Measurements from ENCODE around the gene ZIC5. TPM values are rescaled to one million over a fixed set of nuclear protein-coding genes. Genes with fewer than 3 reads are reported as not detected.

The ZIC5 gene
- total RNA-seq, 4 donors from 2014 or later, result not detected

DNA sequence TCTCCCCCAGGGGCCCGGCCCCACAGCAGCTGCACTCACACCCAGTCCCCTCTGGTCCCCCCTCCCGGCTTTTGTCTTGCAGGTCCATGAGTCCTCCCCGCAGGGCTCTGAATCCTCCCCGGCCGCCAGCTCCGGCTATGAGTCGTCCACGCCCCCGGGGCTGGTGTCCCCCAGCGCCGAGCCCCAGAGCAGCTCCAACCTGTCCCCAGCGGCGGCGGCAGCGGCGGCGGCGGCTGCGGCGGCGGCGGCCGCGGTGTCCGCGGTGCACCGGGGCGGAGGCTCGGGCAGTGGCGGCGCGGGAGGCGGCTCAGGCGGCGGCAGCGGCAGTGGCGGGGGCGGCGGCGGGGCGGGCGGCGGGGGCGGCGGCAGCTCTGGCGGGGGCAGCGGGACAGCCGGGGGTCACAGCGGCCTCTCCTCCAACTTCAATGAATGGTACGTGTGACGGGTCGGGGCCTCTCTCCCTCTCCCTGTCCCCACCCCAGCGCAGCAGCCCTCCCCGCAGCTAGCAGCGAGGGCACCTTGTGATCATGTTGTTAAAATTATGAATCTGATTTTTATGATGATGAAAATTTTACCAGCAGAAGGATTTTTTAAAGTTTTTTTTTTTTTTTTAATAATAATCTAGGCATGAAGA is 13.8 kb upstream of the ZIC5 start:
- in situ Hi-C loops (cut with MboI; ENCODE audit: low pct_ligation_motif_present in 1 of 4, low pct_unique_long_range_greater_than_20kb in 1 of 4, low sequenced_read_pairs in 3 of 4), result no loop called here
- H3K9me3 ChIP-seq, result no peaks in the 10 kb centered on the region
- H3K4me3 ChIP-seq, result no peak overlapping the region
- no peak overlapping the region for H3K27ac ChIP-seq
- no peak for DNase-seq
- intact Hi-C loops (cut with DNase I; ENCODE audit: low total_unique reads), result no loop called here
- 12% methylated on average over 24 of the region's 55 CpGs; no CpG with 5 or more reads in 1 of the 2 donors for WGBS, 2 donors (ENCODE audit: low coverage in 1 of 2)
- no peaks in the 10 kb centered on the region for H3K36me3 ChIP-seq
- TF ChIP-seq POLR2AphosphoS5 (IDR thresholded peaks at IDR 0.05), result no peak
- TF ChIP-seq EP300 (IDR thresholded peaks at IDR 0.05; ENCODE audit: low read depth), result no peak
- TF ChIP-seq, protein P1, sequence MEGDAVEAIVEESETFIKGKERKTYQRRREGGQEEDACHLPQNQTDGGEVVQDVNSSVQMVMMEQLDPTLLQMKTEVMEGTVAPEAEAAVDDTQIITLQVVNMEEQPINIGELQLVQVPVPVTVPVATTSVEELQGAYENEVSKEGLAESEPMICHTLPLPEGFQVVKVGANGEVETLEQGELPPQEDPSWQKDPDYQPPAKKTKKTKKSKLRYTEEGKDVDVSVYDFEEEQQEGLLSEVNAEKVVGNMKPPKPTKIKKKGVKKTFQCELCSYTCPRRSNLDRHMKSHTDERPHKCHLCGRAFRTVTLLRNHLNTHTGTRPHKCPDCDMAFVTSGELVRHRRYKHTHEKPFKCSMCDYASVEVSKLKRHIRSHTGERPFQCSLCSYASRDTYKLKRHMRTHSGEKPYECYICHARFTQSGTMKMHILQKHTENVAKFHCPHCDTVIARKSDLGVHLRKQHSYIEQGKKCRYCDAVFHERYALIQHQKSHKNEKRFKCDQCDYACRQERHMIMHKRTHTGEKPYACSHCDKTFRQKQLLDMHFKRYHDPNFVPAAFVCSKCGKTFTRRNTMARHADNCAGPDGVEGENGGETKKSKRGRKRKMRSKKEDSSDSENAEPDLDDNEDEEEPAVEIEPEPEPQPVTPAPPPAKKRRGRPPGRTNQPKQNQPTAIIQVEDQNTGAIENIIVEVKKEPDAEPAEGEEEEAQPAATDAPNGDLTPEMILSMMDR (IDR thresholded peaks at IDR 0.05), result no peak
- no peak for TF ChIP-seq POLR2A (IDR thresholded peaks at IDR 0.05)
- H3K27me3 ChIP-seq, result peaks cover 99% of the 10 kb centered on the region
- H3K4me1 ChIP-seq, result peaks cover 3 to 54% (median 27%) of the 10 kb centered on the region in 4 donors

DNA sequence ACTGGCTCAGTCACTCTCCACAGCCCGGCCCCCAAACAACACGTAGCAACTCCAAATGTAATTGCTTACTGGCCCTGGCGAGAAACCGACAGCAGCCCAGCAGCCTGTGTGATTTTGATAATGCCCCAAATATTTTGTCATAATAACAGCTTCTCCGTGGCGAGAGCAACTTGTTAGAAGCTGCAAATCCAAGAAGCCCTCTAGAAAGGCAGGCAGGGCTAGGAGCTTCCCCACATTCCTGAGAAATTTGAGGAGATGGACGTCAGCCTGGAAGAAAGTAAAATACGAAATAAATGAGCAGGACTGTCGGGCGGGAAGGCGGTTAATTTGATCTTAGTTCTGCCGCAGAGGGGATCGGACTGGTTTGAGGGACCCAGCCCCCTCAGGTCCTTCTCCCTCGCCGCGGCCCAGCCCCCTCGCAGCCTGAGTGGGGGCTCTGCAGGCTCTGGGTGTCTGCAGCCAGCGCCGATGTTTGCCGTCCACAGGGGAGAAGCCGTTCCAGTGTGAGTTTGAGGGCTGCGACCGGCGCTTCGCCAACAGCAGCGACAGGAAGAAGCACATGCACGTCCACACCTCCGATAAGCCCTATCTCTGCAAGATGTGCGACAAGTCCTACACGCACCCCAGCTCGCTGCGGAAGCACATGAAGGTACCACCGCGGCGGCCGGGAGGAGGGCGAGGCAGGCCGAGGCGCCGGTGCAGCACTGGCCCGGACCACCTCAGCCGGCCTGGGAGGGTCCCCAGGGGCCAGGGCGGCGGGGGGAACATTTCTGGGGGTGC is 13.1 kb upstream of the ZIC5 start:
- peaks cover 6 to 54% (median 34%) of the 10 kb centered on the region in 4 donors for H3K4me1 ChIP-seq
- in situ Hi-C loops (cut with MboI; ENCODE audit: low pct_ligation_motif_present in 1 of 4, low pct_unique_long_range_greater_than_20kb in 1 of 4, low sequenced_read_pairs in 3 of 4) (no loop called here), intact Hi-C loops (cut with DNase I; ENCODE audit: low total_unique reads) (no loop called here)
- WGBS, 2 donors (ENCODE audit: low coverage in 1 of 2), result 8 to 15% methylated on average over 6 to 34 of the region's 44 CpGs
- no peaks in the 10 kb centered on the region for H3K36me3 ChIP-seq
- H3K9me3 ChIP-seq, result no peaks in the 10 kb centered on the region
- DNase-seq, result no peak
- H3K27me3 ChIP-seq, result peaks cover 99% of the 10 kb centered on the region
- TF ChIP-seq POLR2A (IDR thresholded peaks at IDR 0.05) (no peak), POLR2AphosphoS5 (IDR thresholded peaks at IDR 0.05) (no peak), EP300 (IDR thresholded peaks at IDR 0.05; ENCODE audit: low read depth) (no peak)
- TF ChIP-seq, protein P1 (IDR thresholded peaks at IDR 0.05), result no peak
- no peak overlapping the region for H3K27ac ChIP-seq
- no peak overlapping the region for H3K4me3 ChIP-seq

DNA sequence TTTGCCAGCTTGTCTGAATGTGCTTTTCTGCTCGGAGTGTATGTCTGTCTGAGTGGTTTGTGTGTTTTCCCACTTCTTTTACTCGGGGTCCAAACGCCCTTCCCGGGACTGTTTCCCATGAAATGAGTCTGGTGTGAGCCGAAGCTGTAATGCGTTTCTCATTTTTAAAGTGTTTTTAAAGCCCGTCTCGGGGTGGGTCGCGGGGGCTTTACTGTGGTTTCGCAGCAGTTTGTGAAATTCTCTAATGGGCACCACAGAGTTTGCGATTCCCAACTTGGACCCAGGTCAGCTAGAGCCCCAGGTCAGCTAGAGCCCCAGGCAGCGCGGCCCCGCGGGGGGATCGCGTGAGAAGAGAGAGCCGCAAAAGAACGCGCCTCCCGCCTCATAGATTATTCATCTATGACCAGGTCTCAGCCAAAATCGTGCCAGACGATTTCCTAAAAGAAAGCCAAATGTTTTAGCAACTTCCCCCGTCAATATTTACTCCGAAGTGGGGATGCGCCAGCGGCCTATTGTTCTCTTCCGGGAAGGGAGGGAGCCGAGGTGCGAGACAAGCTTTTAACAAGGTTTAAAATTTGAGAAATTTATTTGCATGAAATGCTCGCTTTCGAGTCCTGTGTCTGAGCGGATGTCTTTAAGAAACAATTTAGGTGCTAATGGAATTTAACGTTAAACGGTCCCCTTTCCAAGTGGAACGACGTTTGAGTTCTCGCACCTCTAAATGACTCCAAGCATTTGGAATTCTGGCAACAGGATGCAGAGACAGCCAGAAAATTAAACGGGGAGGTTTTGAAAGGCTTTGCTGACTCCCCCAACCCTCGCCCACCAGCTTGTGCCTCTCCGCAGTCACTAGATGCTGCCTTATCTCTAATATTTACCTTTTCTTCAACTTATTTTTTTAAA is 12.2 kb upstream of the ZIC5 start:
- H3K9me3 ChIP-seq, result no peaks in the 10 kb centered on the region
- intact Hi-C loops (cut with DNase I; ENCODE audit: low total_unique reads), result no loop called here
- no peak overlapping the region for H3K4me3 ChIP-seq
- TF ChIP-seq, protein P1 (IDR thresholded peaks at IDR 0.05), result no peak
- TF ChIP-seq POLR2AphosphoS5 (IDR thresholded peaks at IDR 0.05), result no peak
- no peak for TF ChIP-seq POLR2A (IDR thresholded peaks at IDR 0.05)
- no peak for TF ChIP-seq EP300 (IDR thresholded peaks at IDR 0.05; ENCODE audit: low read depth)
- H3K27me3 ChIP-seq, result peaks cover 99% of the 10 kb centered on the region
- H3K4me1 ChIP-seq, result peaks cover 10 to 53% (median 38%) of the 10 kb centered on the region in 4 donors
- in situ Hi-C loops (cut with MboI; ENCODE audit: low pct_ligation_motif_present in 1 of 4, low pct_unique_long_range_greater_than_20kb in 1 of 4, low sequenced_read_pairs in 3 of 4), result no loop called here
- no peaks in the 10 kb centered on the region for H3K36me3 ChIP-seq
- no peak overlapping the region for H3K27ac ChIP-seq
- 13 to 16% methylated on average over 21 to 42 of the region's 42 CpGs for WGBS, 2 donors (ENCODE audit: low coverage in 1 of 2)
- DNase-seq, result no peak

All from transverse colon (tissue), 4 donors.